ENCODE measurements around the gene METTL6.
A peak's percentile ranks its signal among the peaks of the same experiment; 100 is the strongest.

METTL6 gene

DNA sequence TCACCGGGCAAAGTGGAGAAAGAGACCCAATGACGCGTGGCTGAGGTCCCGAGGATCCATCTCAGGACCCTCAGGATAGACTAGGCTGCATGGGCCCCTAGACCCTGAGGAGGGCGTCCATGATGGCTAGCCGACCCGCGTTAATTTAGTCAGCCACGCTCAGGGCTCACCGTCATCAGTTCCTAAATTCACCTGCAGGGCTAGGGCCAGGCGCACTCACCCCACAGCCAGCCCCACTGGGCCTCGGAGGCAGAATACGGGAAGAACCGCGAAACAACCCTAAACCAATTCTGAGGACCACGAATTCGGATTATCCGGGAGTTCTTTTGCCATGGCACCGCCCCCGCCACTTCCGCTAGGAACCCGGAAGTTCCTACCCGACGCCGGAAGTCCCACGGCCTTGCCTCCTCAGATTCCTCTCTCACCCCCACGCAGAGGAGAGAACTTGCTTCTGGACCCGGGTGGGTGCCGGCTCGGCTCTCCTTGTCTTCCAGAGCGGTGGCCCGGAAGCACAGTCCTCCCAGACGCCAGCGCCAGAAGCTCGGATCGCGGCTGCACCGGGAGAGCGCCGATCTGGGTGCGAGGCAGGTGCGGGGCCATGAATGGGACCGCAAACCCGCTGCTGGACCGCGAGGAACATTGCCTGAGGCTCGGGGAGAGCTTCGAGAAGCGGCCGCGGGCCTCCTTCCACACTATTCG lies at the start of gene METTL6, which contains the start of gene EAF1:
METTL6 (minus strand) TSS at position 363 of the 699 bp plus-strand sequence. CDS start 1,033 bp downstream, outside the sequence.
EAF1 (plus strand) TSS at position 417 of the 699 bp plus-strand sequence; CDS start at position 599, 182 bp downstream.
- peaks cover 31% of the 10 kb centered on the region for H3K4me1 ChIP-seq (ENCODE audit: control insufficient read depth, low read length)
- peaks cover 72% of the 10 kb centered on the region for H3K79me2 ChIP-seq (ENCODE audit: control insufficient read depth, low read length)
- H3F3A ChIP-seq (ENCODE audit: control insufficient read depth, insufficient read depth) = no peaks in the 10 kb centered on the region
- H3K4me3 ChIP-seq (ENCODE audit: low read length) = peak within 1 kb of the TSS; percentile 81
- no peak for TF ChIP-seq CTCF (IDR thresholded peaks at IDR 0.05; ENCODE audit: low read depth, low read length, poor library complexity, severe bottlenecking)
- TF ChIP-seq EZH2phosphoT487 (IDR thresholded peaks at IDR 0.05; ENCODE audit: borderline replicate concordance, low read length) = no peak
- H3K9me2 ChIP-seq (replicated peaks; ENCODE audit: control insufficient read depth, low read length) = no peaks in the 10 kb centered on the region
- H3K9me3 ChIP-seq (ENCODE audit: control insufficient read depth, insufficient read depth, low read length) = no peaks in the 10 kb centered on the region
- H3K27ac ChIP-seq (ENCODE audit: low read depth, low read length) = peak within 1 kb of the TSS; percentile 29
- H4K20me1 ChIP-seq (ENCODE audit: control insufficient read depth, insufficient read depth, low read depth, low read length) = peaks cover 15% of the 10 kb centered on the region
- H3K36me3 ChIP-seq (ENCODE audit: control insufficient read depth, low read length) = peaks cover 76% of the 10 kb centered on the region
- H3K27me3 ChIP-seq (ENCODE audit: control insufficient read depth, low read length) = no peaks in the 10 kb centered on the region
- H3K4me2 ChIP-seq (ENCODE audit: low read length) = peak within 1 kb of the TSS; percentile 98

DNA sequence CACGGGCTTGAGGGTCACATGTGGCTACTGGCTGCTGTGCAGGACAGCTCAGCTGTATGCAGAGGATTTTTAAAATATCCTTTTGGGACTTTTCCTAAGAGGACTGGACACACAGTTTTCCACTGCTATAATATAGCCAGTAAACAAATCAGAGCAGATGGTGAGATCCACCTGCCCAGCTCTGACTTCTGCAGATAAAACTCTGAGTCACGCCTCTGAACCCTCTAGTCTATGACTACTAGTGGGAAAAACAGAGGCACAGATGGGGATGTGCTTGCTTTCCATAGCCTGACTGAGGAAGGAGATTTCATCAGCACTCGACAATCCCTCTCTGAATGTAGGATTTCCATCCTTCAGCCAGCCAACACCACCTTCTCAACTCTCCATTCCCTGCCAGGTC lies 49.0 kb upstream of the METTL6 start:
- Histone ChIP-seq H3K79me2 (ENCODE audit: control insufficient read depth, low read length) (no peaks in the 10 kb centered on the region), H3K36me3 (ENCODE audit: control insufficient read depth, low read length) (no peaks in the 10 kb centered on the region), H3K4me2 (ENCODE audit: low read length) (no peak overlapping the region), H3K9me2 (replicated peaks; ENCODE audit: control insufficient read depth, low read length) (no peaks in the 10 kb centered on the region), H3K27me3 (ENCODE audit: control insufficient read depth, low read length) (peaks cover 4% of the 10 kb centered on the region; the same call in 1 of the 2 replicates), H3K9me3 (ENCODE audit: control insufficient read depth, insufficient read depth, low read length) (no peaks in the 10 kb centered on the region), H3K4me1 (ENCODE audit: control insufficient read depth, low read length) (no peaks in the 10 kb centered on the region), H3K27ac (ENCODE audit: low read depth, low read length) (no peak overlapping the region), H4K20me1 (ENCODE audit: control insufficient read depth, insufficient read depth, low read depth, low read length) (no peaks in the 10 kb centered on the region), H3K4me3 (ENCODE audit: low read length) (no peak overlapping the region), H3F3A (ENCODE audit: control insufficient read depth, insufficient read depth) (no peaks in the 10 kb centered on the region)
- TF ChIP-seq EZH2phosphoT487 (IDR thresholded peaks at IDR 0.05; ENCODE audit: borderline replicate concordance, low read length) = no peak
- no peak for TF ChIP-seq CTCF (IDR thresholded peaks at IDR 0.05; ENCODE audit: low read depth, low read length, poor library complexity, severe bottlenecking)

DNA sequence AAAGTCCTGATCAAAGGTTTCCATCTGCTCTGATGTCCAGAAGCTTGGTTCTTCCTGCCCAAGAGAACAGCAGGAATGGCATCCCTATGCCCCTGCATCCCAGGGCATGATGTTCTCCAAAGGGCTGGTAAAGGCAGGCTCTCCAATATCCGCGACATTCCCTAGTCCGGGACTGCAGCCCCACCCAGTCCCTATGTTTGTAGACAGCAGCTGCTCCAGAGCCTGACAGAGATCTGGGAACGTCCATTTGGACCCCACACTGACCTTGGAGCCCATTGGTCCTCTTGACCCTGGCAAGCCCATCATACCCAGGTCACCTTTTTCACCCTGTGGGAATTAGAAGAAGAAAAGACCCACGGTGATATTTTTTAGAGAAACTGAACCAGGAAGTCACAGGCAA lies 47.8 kb upstream of the METTL6 start:
- no peak overlapping the region for H3K27ac ChIP-seq (ENCODE audit: low read depth, low read length)
- no peaks in the 10 kb centered on the region for H3K9me3 ChIP-seq (ENCODE audit: control insufficient read depth, insufficient read depth, low read length)
- no peaks in the 10 kb centered on the region for H3K9me2 ChIP-seq (replicated peaks; ENCODE audit: control insufficient read depth, low read length)
- no peak for TF ChIP-seq EZH2phosphoT487 (IDR thresholded peaks at IDR 0.05; ENCODE audit: borderline replicate concordance, low read length)
- no peak for TF ChIP-seq CTCF (IDR thresholded peaks at IDR 0.05; ENCODE audit: low read depth, low read length, poor library complexity, severe bottlenecking)
- H3K36me3 ChIP-seq (ENCODE audit: control insufficient read depth, low read length) = no peaks in the 10 kb centered on the region
- no peaks in the 10 kb centered on the region for H3K79me2 ChIP-seq (ENCODE audit: control insufficient read depth, low read length)
- no peak overlapping the region for H3K4me2 ChIP-seq (ENCODE audit: low read length)
- no peak overlapping the region for H3K4me3 ChIP-seq (ENCODE audit: low read length)
- H3K4me1 ChIP-seq (ENCODE audit: control insufficient read depth, low read length) = no peaks in the 10 kb centered on the region
- no peaks in the 10 kb centered on the region for H3F3A ChIP-seq (ENCODE audit: control insufficient read depth, insufficient read depth)
- H3K27me3 ChIP-seq (ENCODE audit: control insufficient read depth, low read length) = peaks cover 13% of the 10 kb centered on the region; the same call in 1 of the 2 replicates
- no peaks in the 10 kb centered on the region for H4K20me1 ChIP-seq (ENCODE audit: control insufficient read depth, insufficient read depth, low read depth, low read length)
